HG03378 (cell line): ENCODE data around the gene PRKAB2.
"Not testable (repeated sequence)": the region's sequence is repeated elsewhere in the genome, so short reads cannot be mapped to it uniquely, and the experiment has no call there.

Source experiments
- ATAC-seq: cut with Tn5 transposase; IDR thresholded peaks from one replicate; pipeline ENCODE4 v1.9.1; 2021; ENCODE audit warnings: mild to moderate bottlenecking, moderate library complexity; ENCODE audit not compliant: unreplicated experiment

Gene PRKAB2, protein sequence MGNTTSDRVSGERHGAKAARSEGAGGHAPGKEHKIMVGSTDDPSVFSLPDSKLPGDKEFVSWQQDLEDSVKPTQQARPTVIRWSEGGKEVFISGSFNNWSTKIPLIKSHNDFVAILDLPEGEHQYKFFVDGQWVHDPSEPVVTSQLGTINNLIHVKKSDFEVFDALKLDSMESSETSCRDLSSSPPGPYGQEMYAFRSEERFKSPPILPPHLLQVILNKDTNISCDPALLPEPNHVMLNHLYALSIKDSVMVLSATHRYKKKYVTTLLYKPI

GRCh38 chr1:147172168-147173016, at the start of gene PRKAB2:
Gene PRKAB2, minus strand, starts transcription at chr1:147172470. Its CDS starts 326 bp downstream, at chr1:147172144.
- peak; percentile 83 for ATAC-seq

DNA sequence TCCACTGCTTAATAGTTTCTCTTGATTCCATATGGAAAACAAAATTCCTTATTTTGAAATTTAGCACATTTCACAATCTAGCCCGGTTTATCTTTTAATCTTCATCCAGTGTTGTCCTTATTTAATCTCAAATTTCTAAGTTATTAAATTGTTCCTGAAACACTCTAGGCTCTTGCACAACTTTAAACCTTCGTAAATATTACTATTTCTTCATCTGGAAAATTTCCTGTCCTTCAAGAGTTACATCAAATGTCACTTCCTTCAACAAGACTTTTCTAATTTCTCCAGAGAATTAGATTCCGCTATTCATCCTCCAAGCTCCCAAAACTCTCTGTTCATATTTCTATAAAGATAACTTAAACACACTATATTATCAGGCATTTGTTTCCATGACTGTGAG, 46.3 kb upstream of the PRKAB2 start:
- no peak for ATAC-seq

DNA sequence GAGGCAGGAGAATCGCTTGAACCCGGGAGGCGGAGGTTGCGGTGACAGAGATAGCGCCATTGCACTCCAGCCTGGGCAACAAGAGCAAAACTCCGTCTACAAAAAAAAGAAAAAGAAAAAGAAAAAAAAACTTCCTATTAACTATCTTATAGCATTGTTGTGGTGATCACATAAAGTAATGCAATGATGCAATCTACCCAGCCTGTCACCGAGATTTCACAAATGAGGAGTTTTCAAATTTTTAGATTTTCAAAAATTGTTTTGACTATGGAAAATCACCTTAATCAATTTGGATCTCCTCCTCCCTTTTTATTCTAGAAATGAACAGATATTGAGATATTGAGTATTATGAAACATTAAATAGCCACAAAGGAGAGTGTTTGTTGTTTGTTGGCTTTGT, 44.9 kb upstream of the PRKAB2 start:
- ATAC-seq = no peak

DNA sequence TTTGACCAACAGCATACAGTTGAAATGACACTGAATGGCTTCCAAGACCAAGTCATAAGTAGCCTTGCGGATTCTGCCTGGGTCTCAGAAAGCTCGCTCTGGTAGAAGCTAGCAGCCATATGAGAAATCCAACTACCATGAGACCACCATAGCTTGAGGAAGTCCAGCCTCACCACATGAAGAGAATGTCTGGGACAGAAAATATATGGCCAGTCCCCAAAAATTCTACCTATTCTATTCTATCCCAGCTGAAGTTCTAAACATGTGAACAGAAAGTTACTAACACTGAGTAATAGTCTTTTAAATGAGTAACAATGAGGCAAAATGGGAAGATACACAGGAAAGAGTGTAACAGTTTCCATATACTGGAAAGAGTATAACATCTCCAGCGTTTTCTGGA, 43.9 kb upstream of the PRKAB2 start:
- no peak for ATAC-seq

DNA sequence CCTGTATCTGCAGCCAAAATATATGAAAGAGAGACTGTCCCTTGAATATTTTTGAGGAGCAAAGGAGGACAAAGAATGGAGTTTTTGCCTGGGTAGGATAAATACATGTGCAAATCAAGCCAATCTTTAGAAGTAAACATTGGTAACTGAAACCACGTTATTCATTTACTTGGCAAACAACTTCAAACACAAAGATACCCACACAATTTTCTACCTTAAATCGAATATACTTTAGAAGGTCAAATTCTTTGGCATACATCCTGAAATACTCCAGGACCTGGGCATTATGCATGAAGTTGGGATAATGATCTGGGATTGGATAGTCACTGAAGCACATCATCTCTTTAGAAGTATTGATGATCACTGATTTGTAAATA, 43.3 kb upstream of the PRKAB2 start:
- ATAC-seq = no peak

- ATAC-seq = no peak
Measured at GRCh38 chr1:147214842-147215539, 42.7 kb upstream of the PRKAB2 start.

- ATAC-seq = no peak
Measured at GRCh38 chr1:147214325-147214724, 42.1 kb upstream of the PRKAB2 start.

GRCh38 chr1:147213271-147213670, 41.0 kb upstream of the PRKAB2 start:
- no peak for ATAC-seq

DNA sequence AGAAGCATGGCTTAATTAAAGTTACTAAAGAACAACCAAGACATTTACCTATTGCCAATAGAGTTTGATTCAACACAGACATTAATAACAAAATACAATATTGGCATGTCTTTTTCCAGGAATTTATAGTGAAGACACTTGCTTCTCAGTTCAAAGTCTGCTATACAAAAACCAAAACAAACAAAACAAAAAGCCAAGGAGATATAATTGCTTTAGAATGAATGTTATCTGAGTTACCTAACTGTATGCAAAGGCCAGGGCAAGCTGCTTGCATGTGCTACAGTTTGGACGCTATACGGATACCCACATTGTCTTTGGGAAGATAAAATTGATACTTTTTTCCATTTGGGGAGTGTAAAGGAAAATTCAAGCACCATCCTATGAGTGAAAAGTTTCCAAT, 39.3 kb upstream of the PRKAB2 start:
- no peak for ATAC-seq

DNA sequence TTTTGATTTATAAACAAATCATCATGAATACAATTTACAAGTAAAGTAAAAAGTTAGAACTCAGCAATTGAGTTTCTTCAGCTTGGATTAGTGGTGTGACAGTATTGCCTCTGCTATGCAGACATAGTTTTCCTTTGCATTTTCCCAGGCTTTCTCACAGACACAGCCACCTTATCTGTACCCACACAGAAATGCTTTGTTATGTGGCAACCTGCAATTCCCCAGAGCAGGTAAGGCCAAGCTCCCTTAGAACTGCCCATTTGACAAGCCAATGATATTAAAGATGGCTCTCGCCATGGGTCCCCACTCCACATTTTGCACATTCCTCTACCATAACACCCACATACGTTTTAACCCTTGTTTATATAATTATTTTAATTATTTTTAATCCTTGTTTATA, 38.7 kb upstream of the PRKAB2 start:
- no peak for ATAC-seq

GRCh38 chr1:147209825-147210821, 37.9 kb upstream of the PRKAB2 start:
- ATAC-seq = no peak

- no peak for ATAC-seq
Measured at GRCh38 chr1:147208619-147209018, 36.3 kb upstream of the PRKAB2 start.

- ATAC-seq = no peak
Measured at GRCh38 chr1:147207192-147207591, 34.9 kb upstream of the PRKAB2 start.

DNA sequence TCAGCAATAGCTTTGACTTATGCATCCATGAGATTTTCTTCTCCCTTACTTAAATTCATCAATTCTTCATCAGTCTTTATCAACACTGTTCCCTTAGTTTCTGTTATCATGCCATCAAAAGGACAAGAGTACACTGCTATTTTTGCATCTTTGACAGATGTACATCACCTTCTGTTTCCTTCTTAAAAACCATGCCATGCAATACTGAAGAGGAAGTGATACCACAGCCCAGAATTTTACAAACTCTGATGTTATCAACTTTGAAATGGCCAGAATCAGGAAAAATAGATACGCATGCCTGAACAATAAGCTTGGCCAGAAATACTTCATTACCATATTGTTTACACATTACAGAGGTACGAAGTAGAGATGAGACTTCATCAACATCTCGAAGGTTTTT, 31.8 kb upstream of the PRKAB2 start:
- ATAC-seq = no peak

DNA sequence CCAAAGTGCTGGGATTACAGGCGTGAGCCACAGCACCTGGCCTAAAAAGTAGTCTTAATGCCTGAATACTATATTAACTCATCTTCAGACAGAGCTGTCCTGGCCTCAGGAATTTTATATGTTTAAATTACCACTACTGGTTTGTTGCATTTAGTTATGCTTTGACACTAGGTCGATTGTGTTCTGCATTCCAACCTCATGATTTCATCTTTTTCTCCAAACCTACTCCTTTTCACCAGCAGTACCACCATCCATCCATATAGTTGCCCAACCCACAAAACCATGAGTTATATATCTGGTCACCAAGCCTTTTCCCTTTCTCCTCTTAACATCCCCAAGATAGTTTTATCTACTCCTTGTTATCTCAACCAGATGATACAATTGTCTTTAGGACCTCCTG, 30.3 kb upstream of the PRKAB2 start:
- ATAC-seq = no peak

DNA sequence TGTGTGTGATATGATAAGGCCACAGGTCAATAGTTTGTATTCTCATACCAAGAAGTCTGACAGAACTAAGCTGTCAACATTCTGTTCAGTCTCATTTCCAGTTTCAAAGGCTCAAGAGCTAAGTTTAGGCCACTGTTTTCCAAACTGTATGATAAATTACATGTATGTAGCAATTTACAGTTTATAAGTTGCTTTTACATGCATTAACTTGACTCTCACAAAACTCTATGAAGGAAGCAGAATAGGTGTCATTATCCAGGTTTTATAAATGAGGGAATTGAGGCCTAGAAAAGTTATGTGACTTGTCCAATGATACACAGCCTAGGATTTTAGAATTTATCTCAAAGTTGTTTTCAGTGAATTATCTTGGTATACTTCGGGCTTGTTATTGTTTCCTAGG, 29.5 kb upstream of the PRKAB2 start:
- no peak for ATAC-seq

DNA sequence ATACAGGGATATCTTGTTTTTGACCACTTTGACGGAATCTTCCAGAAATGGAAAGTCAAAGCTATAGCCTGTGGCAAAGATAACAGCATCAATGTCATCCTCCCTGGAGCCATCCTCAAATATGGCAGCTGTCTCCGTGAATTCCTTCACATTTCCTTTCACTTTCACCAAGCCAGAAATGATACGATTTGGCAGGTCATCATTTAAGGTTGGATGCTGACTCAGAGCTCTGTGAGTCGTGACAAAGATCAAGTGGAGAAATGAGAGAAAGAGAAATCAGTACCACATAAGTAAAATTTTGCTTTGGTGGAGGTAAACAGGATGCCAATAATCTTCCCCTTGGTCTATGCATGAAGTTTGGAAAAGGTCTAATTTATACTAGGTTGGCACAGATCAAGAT, 29.0 kb upstream of the PRKAB2 start:
- no peak for ATAC-seq

DNA sequence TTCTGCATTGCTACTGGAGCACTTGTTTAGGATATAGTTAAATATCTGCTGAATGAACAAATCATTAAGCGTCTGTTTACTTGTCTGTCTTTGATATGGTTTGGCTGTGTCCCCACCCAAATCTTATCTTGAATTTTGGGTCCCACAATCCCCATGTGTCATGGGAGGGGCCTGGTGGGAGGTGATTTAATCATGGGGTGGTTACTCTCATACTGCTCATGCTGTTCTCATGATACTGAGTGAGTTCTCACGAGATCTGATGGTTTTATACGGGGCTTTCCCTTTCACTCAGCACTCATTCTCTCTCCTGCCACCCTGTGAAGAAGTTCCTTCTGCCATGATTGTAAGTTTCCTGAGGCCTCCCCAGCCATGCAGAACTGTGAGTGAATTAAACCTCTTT, 25.1 kb upstream of the PRKAB2 start:
- not testable (repeated sequence) for ATAC-seq

DNA sequence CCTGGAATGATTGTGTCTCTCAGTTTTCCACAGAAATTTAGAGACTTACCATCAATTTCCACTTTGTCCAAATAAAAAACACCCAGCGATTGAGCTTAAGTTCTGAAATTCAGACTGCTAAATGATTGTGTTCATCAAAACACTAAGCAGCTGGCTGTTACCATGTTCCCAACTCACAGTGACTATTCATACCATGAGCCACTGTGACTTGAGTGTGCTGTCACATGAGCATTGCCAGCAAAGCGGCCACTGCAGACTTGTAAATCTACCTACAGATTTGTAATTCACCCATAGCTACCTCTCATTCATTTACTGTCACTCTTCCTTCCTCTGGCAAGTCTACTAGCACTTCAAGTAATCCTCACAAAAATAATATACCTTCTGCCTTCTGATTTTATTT, 17.2 kb upstream of the PRKAB2 start:
- no peak for ATAC-seq

DNA sequence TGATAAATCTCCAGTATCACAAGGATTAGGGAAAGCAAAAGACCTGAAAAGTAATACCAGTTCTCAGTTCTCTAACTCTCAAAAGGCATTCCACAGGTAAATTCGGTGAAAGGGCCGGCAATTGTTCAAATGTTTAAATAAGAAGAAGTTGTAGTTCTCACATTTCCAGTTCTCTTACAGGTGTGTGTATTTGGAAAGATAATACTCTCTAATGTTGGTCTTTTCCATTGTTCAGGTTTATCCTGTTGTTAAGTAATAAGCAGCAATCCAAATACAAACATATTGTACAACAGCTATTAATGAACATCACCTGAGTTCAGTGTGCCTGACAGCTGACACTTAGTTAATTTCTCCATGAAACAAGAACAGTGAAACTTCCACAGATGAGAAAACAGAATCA, 13.2 kb upstream of the PRKAB2 start:
- ATAC-seq = no peak
